Trophoblast cell (in vitro differentiated cells and primary cell): ENCODE data around the gene CTSO.

Experiments
- DNase-seq, 2 donors: peaks; one replicate each; pipeline ENCODE4 v3.0.0-alpha.2; 2016
- H2AFZ ChIP-seq: 2 replicates; pipeline ENCODE4 v1.6.1; 2013; ENCODE audit warnings: low read length, moderate library complexity, mild to moderate bottlenecking; ENCODE audit not compliant: insufficient read depth, poor library complexity
- H2AK5ac ChIP-seq: 2 replicates; pipeline ENCODE4 v1.6.1; 2013; ENCODE audit warnings: mild to moderate bottlenecking, low read length
- H2BK120ac ChIP-seq: 2 replicates; pipeline ENCODE4 v1.6.1; 2013; ENCODE audit warnings: low read length, mild to moderate bottlenecking, moderate library complexity; ENCODE audit not compliant: insufficient read depth, poor library complexity
- H2BK12ac ChIP-seq: 2 replicates; pipeline ENCODE4 v1.6.1; 2013; ENCODE audit warnings: mild to moderate bottlenecking, low read length, moderate library complexity
- H2BK5ac ChIP-seq: 2 replicates; pipeline ENCODE4 v1.6.1; 2013; ENCODE audit warnings: low read length, low read depth, moderate library complexity, mild to moderate bottlenecking; ENCODE audit not compliant: poor library complexity
- H3K14ac ChIP-seq: 2 replicates; pipeline ENCODE4 v1.6.1; 2013; ENCODE audit warnings: mild to moderate bottlenecking, low read length
- H3K18ac ChIP-seq: 2 replicates; pipeline ENCODE4 v1.6.1; 2013; ENCODE audit warnings: mild to moderate bottlenecking, low read length
- H3K23ac ChIP-seq: 2 replicates; pipeline ENCODE4 v1.6.1; 2013; ENCODE audit warnings: low read length
- H3K27ac ChIP-seq: 2 replicates; pipeline ENCODE4 v1.5.1; 2013; ENCODE audit warnings: low read depth, mild to moderate bottlenecking, inconsistent platforms, low read length, moderate library complexity
- H3K27me3 ChIP-seq: 2 replicates; pipeline ENCODE4 v1.6.1; 2013; ENCODE audit warnings: inconsistent platforms, mild to moderate bottlenecking, low read length, moderate library complexity; ENCODE audit not compliant: insufficient read depth
- H3K36me3 ChIP-seq, 2 experiments: 1 replicate in 1 of 2; 2 replicates in 1 of 2; pipeline ENCODE4 v1.6.1; 2013; ENCODE audit warnings: low read length in 2 of 2, mild to moderate bottlenecking in 2 of 2, moderate library complexity in 1 of 2; ENCODE audit not compliant: insufficient read depth in 2 of 2, control insufficient read depth in 1 of 2
- H3K4ac ChIP-seq: 2 replicates; pipeline ENCODE4 v1.6.1; 2013; ENCODE audit warnings: low read depth, mild to moderate bottlenecking, low read length, moderate library complexity
- H3K4me1 ChIP-seq, 2 experiments: 1 replicate in 1 of 2; 2 replicates in 1 of 2; pipeline ENCODE4 v1.6.1; 2013; ENCODE audit warnings: low read length in 2 of 2, mild to moderate bottlenecking in 2 of 2, moderate library complexity in 1 of 2; ENCODE audit not compliant: insufficient read depth in 2 of 2, control insufficient read depth in 1 of 2
- H3K4me2 ChIP-seq: 2 replicates; pipeline ENCODE4 v1.6.1; 2013; ENCODE audit warnings: inconsistent platforms, mild to moderate bottlenecking, low read length, moderate library complexity
- H3K4me3 ChIP-seq: 2 replicates; pipeline ENCODE4 v1.5.1; 2013; ENCODE audit warnings: mild to moderate bottlenecking, low read depth, low read length, inconsistent platforms
- H3K79me1 ChIP-seq: one replicate; pipeline ENCODE4 v1.6.1; 2013; ENCODE audit warnings: low read length
- H3K79me2 ChIP-seq: 2 replicates; pipeline ENCODE4 v1.6.1; 2013; ENCODE audit warnings: low read length, mild to moderate bottlenecking; ENCODE audit not compliant: control insufficient read depth, insufficient read depth, poor library complexity
- H3K9ac ChIP-seq: 2 replicates; pipeline ENCODE4 v1.6.1; 2013; ENCODE audit warnings: mild to moderate bottlenecking, low read length
- H3K9me3 ChIP-seq: 2 replicates; pipeline ENCODE4 v1.6.1; 2013; ENCODE audit warnings: low read depth, mild to moderate bottlenecking, control low read depth, inconsistent platforms, low read length; ENCODE audit not compliant: insufficient read depth
- H4K12ac ChIP-seq: 2 replicates; pipeline ENCODE4 v1.6.1; 2013; ENCODE audit warnings: low read depth, mild to moderate bottlenecking, low read length, moderate library complexity
- H4K8ac ChIP-seq: 2 replicates; pipeline ENCODE4 v1.6.1; 2013; ENCODE audit warnings: low read depth, mild to moderate bottlenecking, low read length, moderate library complexity
- H4K91ac ChIP-seq: one replicate; pipeline ENCODE4 v1.6.1; 2013; ENCODE audit warnings: low read depth, mild to moderate bottlenecking, low read length, moderate library complexity
- WGBS: extraction: QIAGEN DNeasy Blood & Tissue Kit; methylation state at CpG from one replicate; pipeline ENCODE4 v1.1.7; 2013; ENCODE audit warnings: missing lambda C conversion rate; ENCODE audit not compliant: insufficient read length, insufficient coverage; ENCODE audit errors: extremely low coverage; 5-methylcytosine and 5-hydroxymethylcytosine counted together

The CTSO gene

DNA sequence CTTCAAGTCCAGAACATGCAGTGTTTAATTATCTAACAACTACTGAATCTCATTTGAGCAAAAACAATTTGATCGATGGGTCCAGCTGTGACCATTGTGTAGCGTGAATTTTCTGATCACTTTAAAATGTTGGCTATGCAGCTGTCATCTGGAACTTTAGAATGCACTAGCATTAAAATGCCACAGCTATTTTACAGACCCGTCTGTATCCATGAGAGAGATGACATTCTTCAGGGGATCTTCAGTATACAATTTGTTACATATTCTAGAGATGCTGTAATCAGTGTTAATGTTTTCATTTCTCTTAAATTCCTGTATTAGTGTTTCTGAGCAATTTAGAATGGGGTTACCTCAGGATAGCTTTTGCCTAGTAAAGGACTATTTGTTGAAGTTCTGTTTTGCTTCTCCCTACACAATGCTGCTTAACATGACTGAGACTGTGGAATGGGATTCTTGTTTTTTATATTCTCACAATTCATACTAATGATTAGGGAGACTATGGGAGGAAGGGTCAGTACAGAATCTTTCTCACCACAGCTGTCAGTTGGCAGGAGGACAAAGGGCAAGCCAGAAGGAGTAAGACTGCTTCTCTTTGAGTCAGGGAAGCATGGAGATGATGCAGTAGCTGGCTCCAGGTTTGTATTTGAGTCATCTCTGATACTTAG is 13.2 kb upstream of the CTSO start:
- no peak overlapping the region for H3K27ac ChIP-seq
- H3K9me3 ChIP-seq: no peaks in the 10 kb centered on the region
- no peak overlapping the region for H3K18ac ChIP-seq
- H2BK5ac ChIP-seq: no peak overlapping the region
- no peak overlapping the region for H2BK12ac ChIP-seq
- H4K8ac ChIP-seq: no peak overlapping the region
- H4K91ac ChIP-seq: no peak overlapping the region
- H3K79me1 ChIP-seq: peaks cover 2% of the 10 kb centered on the region
- no peak overlapping the region for H3K14ac ChIP-seq
- no peak for DNase-seq
- no peak overlapping the region for H3K23ac ChIP-seq
- H3K4me1 ChIP-seq: peaks cover 5 to 8% of the 10 kb centered on the region in 2 experiments
- H3K4ac ChIP-seq: no peak overlapping the region
- H2AK5ac ChIP-seq: no peak overlapping the region
- no peak overlapping the region for H4K12ac ChIP-seq
- no peaks in the 10 kb centered on the region for H3K36me3 ChIP-seq
- no peak overlapping the region for H2BK120ac ChIP-seq
- no peaks in the 10 kb centered on the region for H3K79me2 ChIP-seq
- H3K4me3 ChIP-seq: no peak overlapping the region
- H2AFZ ChIP-seq: no peak overlapping the region
- no CpG with 5 or more reads among the region's 3 CpGs for WGBS
- no peak overlapping the region for H3K4me2 ChIP-seq
- H3K27me3 ChIP-seq: no peaks in the 10 kb centered on the region
- no peak overlapping the region for H3K9ac ChIP-seq

- H4K8ac ChIP-seq: no peak overlapping the region
- no peak overlapping the region for H2BK12ac ChIP-seq
- H3K4me1 ChIP-seq: peaks cover 5 to 8% of the 10 kb centered on the region in 2 experiments
- no peaks in the 10 kb centered on the region for H3K79me2 ChIP-seq
- DNase-seq: no peak
- H3K4ac ChIP-seq: no peak overlapping the region
- H3K36me3 ChIP-seq: no peaks in the 10 kb centered on the region
- no peak overlapping the region for H3K27ac ChIP-seq
- H2AK5ac ChIP-seq: no peak overlapping the region
- H3K4me3 ChIP-seq: no peak overlapping the region
- WGBS: no CpG with 5 or more reads among the region's 2 CpGs
- H3K18ac ChIP-seq: no peak overlapping the region
- no peak overlapping the region for H3K23ac ChIP-seq
- H4K91ac ChIP-seq: no peak overlapping the region
- H3K27me3 ChIP-seq: no peaks in the 10 kb centered on the region
- H3K9me3 ChIP-seq: no peaks in the 10 kb centered on the region
- H4K12ac ChIP-seq: no peak overlapping the region
- H2AFZ ChIP-seq: no peak overlapping the region
- H3K9ac ChIP-seq: no peak overlapping the region
- peak overlapping the region; percentile 51 for H2BK120ac ChIP-seq
- H2BK5ac ChIP-seq: no peak overlapping the region
- peaks cover 2% of the 10 kb centered on the region for H3K79me1 ChIP-seq
- H3K4me2 ChIP-seq: no peak overlapping the region
- no peak overlapping the region for H3K14ac ChIP-seq
Observed at GRCh38 chr4:155966171-155966570, 12.5 kb upstream of the CTSO start.

- peaks cover 5 to 8% of the 10 kb centered on the region in 2 experiments for H3K4me1 ChIP-seq
- peak overlapping the region; percentile 43 for H2BK12ac ChIP-seq
- peak overlapping the region; percentile 17 for H2BK5ac ChIP-seq
- no peak overlapping the region for H3K14ac ChIP-seq
- WGBS: no CpG with 5 or more reads among the region's 8 CpGs
- H4K12ac ChIP-seq: no peak overlapping the region
- H2AK5ac ChIP-seq: no peak overlapping the region
- no peak overlapping the region for H3K27ac ChIP-seq
- no peak overlapping the region for H2AFZ ChIP-seq
- H3K18ac ChIP-seq: no peak overlapping the region
- H3K36me3 ChIP-seq: no peaks in the 10 kb centered on the region
- H4K91ac ChIP-seq: peak overlapping the region; percentile 39
- H3K4me2 ChIP-seq: no peak overlapping the region
- no peak overlapping the region for H3K4me3 ChIP-seq
- H3K23ac ChIP-seq: no peak overlapping the region
- H3K79me2 ChIP-seq: no peaks in the 10 kb centered on the region
- peaks cover 2% of the 10 kb centered on the region for H3K79me1 ChIP-seq
- peak overlapping the region; percentile 62 for H2BK120ac ChIP-seq
- H3K4ac ChIP-seq: no peak overlapping the region
- DNase-seq: no peak
- H3K9ac ChIP-seq: no peak overlapping the region
- no peaks in the 10 kb centered on the region for H3K27me3 ChIP-seq
- H4K8ac ChIP-seq: peak overlapping the region; percentile 7
- no peaks in the 10 kb centered on the region for H3K9me3 ChIP-seq
Observed at GRCh38 chr4:155964016-155964891, 10.6 kb upstream of the CTSO start.

- no peak overlapping the region for H2BK5ac ChIP-seq
- H3K79me2 ChIP-seq: no peaks in the 10 kb centered on the region
- H2AFZ ChIP-seq: no peak overlapping the region
- H3K23ac ChIP-seq: no peak overlapping the region
- no peak overlapping the region for H3K27ac ChIP-seq
- H3K4ac ChIP-seq: no peak overlapping the region
- peaks cover 5 to 8% of the 10 kb centered on the region in 2 experiments for H3K4me1 ChIP-seq
- no peak overlapping the region for H2AK5ac ChIP-seq
- no peaks in the 10 kb centered on the region for H3K36me3 ChIP-seq
- H3K18ac ChIP-seq: no peak overlapping the region
- H3K9me3 ChIP-seq: no peaks in the 10 kb centered on the region
- H3K79me1 ChIP-seq: peaks cover 2% of the 10 kb centered on the region
- WGBS: no CpG with 5 or more reads among the region's 2 CpGs
- H4K8ac ChIP-seq: no peak overlapping the region
- H4K91ac ChIP-seq: no peak overlapping the region
- no peaks in the 10 kb centered on the region for H3K27me3 ChIP-seq
- no peak for DNase-seq
- H3K4me2 ChIP-seq: no peak overlapping the region
- H3K14ac ChIP-seq: no peak overlapping the region
- H2BK12ac ChIP-seq: no peak overlapping the region
- no peak overlapping the region for H3K9ac ChIP-seq
- no peak overlapping the region for H2BK120ac ChIP-seq
- H4K12ac ChIP-seq: no peak overlapping the region
- no peak overlapping the region for H3K4me3 ChIP-seq
Observed at GRCh38 chr4:155962767-155963166, 9.1 kb upstream of the CTSO start.
